NCI-H1436 (cell line): ENCODE results near the gene RER1.
"Not testable (repeated sequence)": the region's sequence is repeated elsewhere in the genome, so short reads cannot be mapped to it uniquely, and the experiment has no call there.

Source experiments
- DNase-seq: peaks from one replicate; lab custom pipeline; 2025; lab: John Stamatoyannopoulos, UW

RER1 gene

DNA sequence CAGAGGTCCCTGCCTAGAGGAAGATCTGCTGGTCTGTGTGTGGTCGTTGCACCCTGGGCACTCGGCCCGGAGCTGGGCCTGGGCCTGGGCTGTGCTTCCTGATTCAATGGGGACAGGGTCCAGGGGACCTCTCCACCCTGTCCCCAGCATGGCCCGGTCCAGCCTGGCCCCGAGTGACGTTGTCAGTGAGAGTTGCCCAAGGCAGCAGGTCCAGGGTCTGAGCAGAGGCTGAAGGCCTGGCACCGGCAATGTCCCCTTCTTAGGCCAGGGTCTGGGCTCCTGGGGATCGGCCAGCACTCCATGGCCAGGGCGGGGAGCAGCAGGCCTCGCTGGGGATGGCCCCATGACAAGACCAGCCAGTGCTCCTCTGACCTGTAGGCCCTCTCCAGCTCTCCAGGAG, 36.3 kb downstream of the RER1 start:
- DNase-seq, result no peak

DNA sequence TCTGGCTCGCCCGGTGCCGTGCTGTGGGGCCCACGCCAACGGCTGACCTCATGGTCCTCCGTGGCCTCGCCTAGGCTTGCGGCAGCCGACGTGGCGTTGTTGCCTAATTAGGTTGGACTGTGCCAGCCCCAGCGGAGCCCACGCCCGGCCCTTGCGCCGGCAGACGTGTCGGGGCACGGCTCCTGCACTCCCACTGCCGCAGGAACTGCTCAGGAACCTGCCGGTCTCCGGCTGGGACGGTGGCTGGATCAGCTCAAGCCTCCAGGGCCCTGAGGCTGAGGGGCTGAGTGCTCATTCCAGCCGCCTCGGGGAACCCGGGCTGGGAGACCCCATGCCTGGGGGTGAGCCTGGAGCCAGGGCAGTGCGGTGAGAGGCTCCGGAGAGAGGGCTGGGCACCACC, 36.8 kb downstream of the RER1 start:
- DNase-seq, result no peak

DNA sequence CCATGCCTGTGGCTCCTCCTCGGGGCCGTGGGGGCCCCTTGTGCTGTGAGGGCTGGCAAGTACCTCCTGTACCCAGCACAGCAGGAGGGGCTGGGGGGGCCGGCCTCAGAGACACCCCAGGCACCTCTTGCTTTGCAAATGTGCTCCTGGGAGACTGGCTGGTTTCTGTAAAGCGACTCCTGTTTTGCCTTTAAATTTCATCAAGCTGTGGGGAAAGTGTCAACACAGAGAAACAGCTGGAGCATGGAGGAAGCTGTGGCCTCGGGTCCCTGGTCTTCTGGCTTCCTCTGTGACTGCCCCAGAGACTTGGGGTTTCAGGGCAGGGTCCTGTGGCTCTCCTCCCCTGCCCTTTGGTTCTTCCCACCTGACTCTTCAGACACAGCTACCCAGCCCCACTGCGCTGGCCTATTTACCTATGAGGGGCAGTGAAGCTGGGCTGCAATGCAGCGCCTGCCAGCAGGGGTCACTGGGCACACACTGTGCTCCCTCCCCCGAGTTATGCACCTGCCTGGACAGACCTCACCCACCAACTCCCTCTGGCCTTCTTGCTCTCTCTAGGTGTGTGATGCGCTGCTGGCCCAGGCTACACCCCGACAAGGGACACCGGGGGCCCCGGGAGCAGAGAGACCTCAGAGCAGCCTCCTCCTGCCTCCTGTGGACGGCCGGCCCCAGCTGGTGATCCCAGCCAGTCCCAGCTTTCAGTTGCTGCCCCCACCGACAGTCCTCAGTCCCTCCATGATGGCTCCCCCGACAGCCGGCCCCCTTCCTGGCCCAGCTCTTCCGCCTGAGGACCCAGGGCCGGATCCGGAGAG, 38.3 kb downstream of the RER1 start:
- no peak for DNase-seq

DNA sequence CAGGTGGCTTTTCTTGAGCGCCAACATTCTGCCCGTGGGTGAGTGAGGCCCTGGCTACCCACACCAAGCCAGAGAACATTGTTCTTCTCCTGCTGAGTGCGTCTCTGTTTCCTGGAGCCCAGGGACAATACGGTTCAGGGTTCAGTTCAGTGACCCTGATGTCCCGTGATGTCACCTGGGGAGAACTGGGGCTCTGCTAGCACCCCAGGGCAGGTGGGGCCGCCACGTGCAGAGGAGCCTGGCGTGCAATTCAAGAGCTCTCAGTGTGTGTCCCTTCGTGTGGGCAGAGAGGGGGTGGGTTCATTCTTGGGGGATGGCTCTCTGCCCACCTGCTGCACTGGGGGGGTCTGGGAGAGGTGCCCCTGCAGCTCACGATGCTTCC, 38.9 kb downstream of the RER1 start:
- no peak for DNase-seq

DNA sequence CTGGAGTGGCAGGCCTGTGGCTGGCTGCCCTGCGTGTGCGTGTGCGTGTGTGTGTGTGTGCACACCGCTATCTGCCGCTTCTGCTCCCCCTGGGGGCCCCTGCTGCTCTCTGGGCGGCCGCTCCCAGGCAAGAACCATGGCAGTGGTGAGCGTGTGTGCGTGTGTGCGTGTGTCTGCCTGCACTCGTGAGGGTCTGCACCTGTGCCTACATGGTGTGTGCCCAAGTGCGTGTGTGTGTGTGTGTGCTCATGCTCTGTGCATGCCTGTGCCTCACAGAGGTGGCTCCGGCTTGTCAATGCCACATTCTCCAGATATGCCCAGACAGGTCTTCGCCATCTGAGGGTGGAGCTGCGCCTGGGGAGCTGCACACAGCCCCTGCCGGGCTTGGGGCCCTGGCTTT, 39.5 kb downstream of the RER1 start:
- no peak for DNase-seq

DNA sequence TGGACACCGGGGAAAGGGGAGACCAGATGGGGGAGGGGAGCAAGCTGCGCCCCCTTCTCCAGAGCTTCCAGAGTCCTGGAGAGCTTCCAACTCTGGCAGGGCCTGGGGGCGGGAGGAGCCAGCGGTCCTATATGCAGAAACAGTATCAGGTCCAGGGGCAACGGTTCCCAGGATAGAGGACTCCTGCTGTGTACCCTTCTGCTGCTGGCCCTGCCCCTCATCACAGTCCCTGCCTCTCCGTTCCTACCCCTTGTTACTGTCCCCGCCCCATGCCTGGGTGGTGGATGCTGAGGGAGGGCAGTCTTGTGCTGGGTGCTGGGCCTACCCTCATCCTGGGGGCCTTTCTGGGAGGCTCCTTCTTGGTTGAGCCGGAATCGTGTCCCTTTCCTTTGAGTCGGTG, 39.9 kb downstream of the RER1 start:
- no peak for DNase-seq

DNA sequence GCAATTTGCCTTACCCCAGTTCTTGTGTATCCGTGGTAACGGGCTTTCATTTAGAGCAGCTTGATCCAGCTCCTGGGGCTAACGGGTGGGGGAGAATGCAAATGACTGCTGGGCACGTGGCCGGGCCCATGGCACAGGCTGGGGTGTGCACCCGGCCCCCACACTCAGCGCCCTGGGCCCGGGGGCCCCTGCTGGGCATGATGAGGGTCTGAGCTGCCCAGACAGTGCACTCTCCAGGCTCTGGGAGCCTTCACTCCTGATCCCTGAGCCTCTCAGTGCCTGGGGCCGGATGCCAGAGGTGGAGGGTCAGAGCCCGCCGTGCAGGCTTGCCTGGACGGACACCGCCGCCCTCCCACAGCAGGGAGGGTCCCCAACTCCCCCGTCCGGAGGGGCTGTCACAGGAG, 40.8 kb downstream of the RER1 start:
- no peak for DNase-seq

DNA sequence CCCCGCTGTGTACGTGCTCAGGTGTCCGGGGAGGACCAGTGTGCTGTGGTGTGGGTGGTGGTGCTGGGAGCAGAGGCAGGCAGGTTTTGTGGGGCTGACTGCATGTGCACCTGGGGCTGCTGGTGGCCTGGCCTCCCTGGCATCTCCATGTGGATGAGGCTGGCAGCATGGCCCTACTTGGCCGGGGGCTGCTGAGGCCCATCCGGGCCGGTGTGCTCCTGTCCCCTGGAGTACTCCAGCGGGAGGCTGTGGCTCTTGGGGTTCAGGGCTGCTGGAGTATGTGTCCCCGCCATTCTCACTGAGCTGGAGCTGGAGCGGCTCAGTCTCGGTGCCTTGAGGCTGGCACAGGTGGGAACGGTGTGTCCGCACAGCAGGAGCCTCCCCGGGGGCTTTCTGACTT, 41.6 kb downstream of the RER1 start:
- no peak for DNase-seq

DNA sequence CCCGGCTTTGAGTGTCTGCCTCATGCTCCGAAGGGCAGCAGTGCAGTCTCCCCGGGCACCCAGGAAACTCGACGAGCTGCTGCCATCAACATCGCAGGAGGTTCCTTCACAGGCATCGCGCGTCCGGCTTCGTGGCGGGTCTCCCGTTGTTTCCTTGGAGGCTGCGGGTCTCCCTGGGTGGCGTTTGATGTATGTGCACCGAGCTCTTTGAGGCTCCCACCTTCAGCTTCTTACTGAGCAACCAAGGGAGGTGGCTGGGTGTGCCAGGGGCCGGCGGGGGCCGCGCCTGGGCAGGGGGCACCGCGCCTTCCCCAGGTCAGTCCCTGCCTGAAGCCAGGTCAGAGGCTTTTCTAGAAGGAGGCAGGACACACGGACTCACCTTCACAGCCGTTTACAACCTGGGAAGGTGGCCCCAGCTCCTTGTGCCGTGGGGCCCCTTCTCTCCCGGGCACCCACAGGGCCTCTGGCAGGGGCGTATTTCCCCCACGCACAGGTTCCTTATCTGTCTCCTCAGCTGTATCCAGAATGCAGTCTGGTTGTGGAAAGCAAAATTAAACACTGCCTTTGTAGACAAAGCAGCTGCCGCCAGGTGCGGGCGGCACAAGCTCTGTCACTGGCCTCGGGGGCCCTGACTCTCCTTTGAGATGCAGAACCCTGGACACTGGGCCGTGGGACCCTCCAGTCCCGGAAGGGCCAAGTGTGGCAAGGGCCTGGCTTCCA, 42.5 kb downstream of the RER1 start:
- no peak for DNase-seq

DNA sequence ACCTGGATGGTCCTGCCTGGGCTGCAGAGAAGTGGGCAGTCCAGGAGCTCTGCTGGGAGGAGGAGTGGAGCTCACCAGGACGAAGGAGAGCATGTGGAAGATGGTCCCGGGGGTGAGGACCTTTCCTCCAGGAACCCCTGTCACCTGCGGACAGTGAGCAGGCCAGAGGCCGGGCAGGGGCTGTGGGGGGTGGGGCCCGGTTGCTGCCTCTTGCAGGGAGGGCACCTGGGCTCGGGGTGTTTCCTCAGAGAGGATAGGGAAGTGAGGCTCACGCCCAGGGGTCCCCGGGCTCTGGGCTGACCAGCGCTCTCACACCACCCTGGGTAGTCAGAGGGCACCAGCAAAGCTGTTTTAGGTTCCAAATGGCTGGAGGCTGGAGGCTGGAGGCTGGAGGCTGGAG, 43.5 kb downstream of the RER1 start:
- DNase-seq, result no peak

DNA sequence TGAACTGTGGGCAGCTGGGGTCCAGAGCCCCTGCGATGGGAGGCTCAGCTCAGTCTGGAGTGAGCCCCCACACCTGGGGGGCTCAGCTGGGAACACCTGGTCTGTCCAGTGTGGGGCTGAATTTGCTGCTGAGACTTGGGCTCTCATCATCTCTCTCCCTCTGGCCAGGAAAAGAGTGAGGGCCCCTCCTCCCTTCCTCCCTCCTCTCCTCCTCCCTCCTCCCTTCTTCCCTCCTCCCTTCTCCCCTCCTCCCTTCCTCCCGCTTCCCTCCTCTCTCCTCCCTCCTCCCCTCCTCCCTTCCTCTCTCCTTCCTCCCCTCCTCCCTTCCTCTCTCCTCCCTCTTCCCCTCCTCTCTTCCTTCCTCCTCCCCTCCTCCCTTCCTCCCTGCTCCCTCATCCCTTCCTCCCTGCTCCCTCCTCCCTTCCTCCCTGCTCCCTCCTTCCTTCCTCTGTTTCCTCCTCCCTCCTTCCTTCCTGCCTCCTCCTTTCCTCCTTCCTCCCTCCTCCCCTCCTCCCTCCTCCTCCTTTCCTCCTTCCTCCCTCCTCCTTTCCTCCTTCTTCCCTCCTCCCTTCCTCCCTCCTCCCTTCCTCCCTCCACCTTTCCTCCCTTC, 44.2 kb downstream of the RER1 start:
- no peak for DNase-seq

DNA sequence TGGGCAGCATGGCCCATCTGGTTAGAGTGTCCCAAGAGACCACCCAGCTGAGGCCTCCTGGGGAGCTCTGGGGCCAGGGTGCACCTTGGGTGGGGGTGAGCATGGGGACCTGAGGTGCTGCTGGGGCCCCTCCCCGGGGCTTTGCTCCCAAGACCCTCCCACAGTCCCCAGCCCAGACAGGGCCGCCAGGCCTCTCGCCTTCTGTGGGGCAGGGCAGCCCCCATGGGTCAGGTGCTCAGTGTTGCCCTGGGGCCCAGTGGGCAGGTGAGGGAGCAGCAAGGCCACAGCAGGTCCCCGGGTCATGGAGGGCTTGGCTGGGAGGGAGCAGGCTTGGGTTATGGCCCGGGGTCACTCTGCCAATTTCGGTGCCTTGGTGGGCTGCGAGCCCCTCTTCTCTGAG, 45.2 kb downstream of the RER1 start:
- no peak for DNase-seq

DNA sequence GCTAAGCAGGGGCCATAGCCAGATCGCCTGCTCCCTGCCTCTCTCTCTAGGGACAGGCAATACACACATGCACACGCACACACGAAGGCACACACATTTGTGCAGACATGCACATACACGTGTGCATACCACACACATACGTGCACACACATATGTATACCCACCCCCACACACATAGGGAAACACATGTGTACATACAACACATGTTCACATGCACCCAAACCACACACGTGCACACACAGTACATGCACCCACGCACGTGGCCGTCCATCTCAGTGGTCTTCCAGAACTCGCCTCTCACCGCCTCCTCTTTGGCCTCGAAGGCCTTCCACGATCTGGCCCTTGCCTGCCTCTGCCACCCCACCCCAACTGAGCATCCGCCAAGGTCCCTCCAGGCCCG, 46.0 kb downstream of the RER1 start:
- no peak for DNase-seq

DNA sequence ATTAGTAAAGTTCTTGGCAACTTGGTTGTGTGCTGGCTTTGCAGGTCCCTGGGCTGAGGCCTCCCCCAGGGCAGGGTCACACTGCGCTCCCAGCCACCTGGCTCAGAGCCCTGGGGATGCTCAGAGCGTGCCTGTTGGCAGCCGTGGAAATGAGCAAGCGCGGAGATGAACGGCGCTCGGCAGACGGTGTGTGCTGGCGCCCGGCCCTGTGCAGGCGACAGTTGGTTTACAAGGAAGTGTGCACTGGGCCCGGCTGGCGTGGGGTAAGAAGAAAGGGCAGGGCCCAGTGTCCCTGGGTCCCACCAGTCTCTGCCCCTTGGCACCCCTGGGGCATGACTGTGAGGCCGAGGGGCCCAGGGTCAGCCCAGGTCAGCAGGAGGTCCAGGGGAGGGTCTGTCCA, 46.4 kb downstream of the RER1 start:
- no peak for DNase-seq

DNA sequence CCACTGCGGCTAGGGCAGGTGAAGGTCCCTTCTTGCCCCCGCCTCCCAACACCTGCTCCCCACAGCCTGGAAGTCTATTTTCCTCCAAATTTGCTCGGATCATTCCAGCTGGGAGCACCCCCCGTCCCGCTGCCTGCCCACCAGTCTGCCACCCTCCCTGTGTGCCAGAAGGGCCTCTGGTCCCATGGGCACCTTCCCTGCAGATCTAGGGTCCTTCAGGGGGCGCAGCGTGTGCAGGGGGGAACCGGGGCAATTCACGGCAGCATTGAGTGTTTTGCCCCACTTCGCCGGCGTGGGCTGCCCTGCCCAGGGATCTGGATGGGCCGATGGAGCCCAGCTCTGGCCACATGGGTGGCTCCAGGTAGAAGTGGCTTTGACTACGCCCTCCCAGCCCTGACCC, 47.0 kb downstream of the RER1 start:
- no peak for DNase-seq

DNA sequence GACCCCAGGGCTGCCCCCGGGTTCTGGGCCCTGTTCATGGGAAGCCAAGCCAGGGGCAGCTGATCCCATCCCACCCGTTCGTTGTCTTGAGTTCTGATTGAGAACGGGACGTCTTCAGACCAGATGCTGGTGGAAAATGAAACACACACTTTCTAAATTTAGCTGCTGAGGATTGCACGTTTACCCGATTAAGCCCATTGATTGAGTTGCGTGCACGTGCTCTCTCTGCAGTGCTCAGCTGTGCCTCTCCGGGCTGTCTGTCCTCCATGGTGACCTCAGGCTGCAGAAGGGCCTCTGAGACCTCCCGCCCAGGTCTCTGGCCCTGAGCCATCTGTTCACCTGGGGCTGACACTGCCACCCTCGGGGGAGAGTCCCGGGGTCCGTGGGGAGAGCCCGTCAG, 47.7 kb downstream of the RER1 start:
- DNase-seq, result no peak

DNA sequence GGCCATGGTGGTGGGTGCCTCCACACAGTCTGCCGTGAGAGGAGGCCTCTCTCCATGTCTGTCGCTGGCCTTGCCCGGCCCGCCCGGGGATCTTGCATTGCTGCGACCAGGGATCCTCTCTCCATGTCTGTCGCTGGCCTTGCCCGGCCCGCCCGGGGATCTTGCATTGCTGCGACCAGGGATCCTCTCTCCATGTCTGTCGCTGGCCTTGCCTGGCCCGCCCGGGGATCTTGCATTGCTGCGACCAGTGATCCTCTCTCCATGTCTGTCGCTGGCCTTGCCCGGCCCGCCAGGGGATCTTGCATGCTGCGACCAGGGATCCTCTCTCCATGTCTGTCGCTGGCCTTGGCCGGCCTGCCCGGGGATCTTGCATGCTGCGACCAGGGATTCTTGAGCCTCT, 48.7 kb downstream of the RER1 start:
- not testable (repeated sequence) for DNase-seq

DNA sequence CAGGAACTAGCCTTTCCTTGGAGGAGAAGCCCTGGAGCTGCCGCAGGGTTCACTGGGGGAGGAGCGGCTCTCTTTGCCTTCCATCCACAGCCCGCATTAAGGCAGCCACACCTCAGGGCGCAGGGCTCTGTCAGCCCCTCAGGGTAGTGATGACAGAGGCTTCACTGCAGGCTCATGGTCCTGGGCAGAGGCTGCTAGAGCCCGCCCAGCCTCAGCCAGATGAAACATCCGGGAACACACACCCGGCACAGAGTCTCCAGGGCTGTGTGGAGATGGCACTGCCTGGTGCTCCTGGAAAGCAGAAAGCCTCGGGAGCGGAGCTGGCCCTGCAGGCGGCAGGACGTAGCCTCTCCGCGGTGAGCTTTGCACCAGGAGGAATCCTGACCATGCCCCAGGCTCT, 50.1 kb downstream of the RER1 start:
- DNase-seq, result no peak

DNA sequence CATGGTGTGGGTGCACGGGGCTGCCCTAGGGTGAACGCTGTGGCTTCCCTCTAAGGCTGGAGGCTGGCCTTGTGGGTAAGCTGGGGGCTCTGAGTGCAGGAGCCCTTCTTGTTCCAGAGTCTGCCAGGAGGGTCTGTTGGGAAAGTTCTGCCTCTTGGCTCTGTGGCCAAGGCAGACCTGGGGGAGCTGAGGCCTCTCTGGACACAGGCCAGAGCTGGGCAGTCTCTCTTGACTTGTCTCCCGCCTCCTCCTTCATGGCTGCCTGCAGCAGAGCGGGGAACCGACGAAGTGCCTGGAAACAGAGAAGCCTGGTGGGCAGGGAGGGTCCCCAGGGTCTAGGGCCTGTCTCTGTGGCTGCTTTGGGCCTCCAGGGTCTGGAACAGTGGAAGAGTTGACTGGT, 51.0 kb downstream of the RER1 start:
- no peak for DNase-seq

DNA sequence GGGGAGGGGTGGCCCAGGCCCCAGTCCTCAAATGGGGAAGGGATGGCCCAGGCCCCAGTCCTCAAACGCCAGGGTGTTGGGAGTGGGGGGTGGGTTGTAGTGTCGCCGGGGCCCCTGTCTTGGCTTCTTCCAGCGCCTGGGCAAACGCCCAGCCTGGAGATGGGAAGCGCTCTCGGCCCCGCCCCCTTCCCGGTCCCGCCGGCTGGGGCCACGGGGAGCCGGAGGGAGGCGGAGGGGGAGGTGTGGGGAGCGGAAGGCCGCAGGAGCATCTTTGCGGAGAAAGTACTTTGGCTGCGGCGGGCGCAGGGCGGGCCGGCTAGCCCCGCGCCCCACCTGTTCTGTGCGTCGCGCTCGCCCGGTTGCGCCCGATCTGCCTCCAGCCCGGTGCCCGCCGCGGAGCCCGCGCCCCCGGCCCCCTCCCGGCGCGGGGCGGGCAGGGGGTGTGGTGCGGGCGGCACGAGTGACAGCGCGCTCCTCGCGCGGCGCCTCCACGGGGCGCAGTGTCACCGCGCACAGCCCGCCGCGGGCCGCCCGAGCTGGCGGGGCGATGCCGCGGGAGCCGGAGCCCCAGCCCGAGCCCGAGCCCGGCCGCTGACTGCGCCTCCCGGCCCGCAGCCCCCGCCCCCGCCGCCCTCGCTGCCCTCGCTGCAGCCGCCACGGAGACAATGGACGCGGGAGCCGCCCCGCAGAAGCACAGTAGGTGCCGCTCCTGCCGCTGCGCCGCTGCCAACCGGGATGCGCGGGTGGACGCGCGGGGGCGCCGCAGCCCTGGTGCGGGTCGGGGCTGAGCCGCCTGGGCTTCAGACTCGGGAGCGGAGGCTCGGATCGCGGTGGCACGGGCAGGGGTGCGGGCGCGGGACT, 51.9 kb downstream of the RER1 start:
- no peak for DNase-seq

DNA sequence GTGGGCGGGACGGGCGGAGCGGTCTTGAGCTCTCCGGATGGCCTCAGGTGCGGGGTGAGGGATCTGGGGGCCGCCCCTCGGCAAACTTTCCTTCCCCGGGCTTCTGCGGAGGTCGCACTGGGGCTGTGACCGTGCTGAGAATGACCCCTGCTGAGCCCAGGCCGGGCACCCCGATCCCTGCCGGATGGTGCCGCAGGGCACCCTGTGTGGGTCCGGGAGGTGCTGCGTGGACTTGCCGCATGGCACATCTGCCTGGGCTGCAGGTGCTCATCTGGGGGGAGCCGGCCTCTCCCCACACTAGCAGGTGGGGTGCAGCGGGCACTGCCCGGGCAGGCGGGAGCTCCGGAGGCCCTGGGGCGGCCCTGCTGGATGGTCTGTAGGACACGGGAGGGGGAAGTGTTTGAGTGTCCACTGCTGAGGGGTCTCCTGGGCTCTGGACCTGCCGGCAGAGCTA, 52.5 kb downstream of the RER1 start:
- no peak for DNase-seq

DNA sequence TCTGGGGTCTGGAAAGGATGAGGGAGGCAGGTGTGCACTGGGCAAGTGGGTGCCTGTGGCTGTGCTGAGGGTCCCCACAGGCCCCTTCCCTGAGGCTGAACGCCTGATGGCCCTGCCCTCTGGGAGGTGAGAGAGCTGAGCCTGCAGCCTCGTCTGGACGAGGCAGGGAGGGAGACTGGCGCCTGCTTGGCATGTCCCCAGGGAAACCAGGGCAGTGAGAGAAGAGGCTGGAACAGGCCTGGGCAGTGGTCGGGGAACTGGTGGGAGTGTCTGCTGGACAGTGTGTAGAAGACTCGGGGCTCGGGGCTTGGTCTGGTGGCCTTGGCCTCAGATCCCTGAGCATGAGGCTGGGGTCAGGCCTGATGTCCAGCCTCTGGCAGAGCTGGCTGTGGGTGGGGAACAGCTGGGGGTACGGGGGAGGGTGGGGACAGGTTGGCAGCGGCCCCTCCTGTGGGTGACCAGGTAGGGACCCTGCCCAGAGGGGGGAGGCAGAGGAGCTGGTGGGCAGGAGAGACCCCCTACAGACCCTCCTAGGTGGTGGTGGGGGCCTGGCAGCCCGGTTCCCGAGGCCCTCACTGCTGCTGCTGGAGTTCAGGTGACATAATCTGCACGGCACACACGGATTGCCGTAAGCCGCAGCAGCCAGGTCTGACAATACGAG, 53.7 kb downstream of the RER1 start:
- DNase-seq, result no peak
